HUES6 (cell line): ENCODE results near the gene SMARCD1.

ENCODE experiments used
- H3K27ac ChIP-seq: 2 replicates; pipeline ENCODE4 v1.7.0; 2013; ENCODE audit warnings: low read depth, mild to moderate bottlenecking, low read length, inconsistent platforms
- H3K27me3 ChIP-seq: 2 replicates; pipeline ENCODE4 v1.6.1; 2013; ENCODE audit warnings: low read length; ENCODE audit not compliant: control insufficient read depth, insufficient read depth
- H3K36me3 ChIP-seq: 2 replicates; pipeline ENCODE4 v1.6.1; 2013; ENCODE audit warnings: low read length; ENCODE audit not compliant: control insufficient read depth, insufficient read depth
- H3K4me1 ChIP-seq: 2 replicates; pipeline ENCODE4 v1.6.1; 2013; ENCODE audit warnings: low read length; ENCODE audit not compliant: control insufficient read depth, insufficient read depth
- H3K4me3 ChIP-seq: 2 replicates; pipeline ENCODE4 v1.5.1; 2013; ENCODE audit warnings: low read depth, low read length
- H3K9ac ChIP-seq: one replicate; pipeline ENCODE4 v1.6.1; 2013; ENCODE audit warnings: mild to moderate bottlenecking, low read length
- H3K9me3 ChIP-seq: 2 replicates; pipeline ENCODE4 v1.6.1; 2013; ENCODE audit warnings: low read depth, low read length; ENCODE audit not compliant: control insufficient read depth, insufficient read depth

The SMARCD1 gene

DNA sequence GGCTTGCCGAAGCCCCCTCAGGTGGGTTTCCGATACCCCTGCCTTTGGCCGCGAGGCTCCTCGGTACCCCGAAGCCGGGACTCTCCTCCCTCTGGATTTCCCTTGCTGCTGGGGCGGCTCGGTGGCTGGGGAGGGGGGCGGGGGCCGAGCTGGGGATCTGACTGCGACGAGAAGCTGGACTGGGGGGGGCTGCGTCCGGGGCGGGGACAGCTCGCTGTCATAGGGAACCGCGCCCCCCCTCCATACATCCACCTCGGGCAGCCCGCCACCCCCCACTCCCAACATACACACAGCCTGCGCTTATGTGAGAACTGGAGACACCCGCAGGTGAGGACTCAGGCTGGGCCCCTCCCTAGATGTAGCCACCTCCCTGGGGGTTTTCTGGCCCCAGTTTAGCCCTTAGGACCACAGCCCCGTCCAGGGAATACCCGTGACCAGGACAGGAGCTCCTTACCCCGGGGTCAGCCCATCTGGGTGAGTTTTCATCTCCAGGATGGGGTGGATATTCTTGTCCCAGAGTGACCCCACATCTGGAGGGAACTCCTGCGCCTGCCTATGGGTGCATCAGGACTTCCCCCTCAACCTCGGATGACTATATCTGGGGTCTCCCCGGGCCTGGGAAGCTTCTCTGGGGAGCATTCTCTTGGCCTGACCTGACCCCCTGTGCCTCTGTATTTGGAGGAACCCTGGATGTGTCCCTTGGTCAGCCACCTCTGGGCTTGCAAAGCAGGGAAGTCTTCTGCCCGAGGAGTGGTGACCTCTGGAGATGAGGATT lies 27.1 kb upstream of the SMARCD1 start:
- H3K4me1 ChIP-seq = peaks cover 14% of the 10 kb centered on the region
- H3K9me3 ChIP-seq = no peaks in the 10 kb centered on the region
- peak overlapping the region; percentile 33 for H3K9ac ChIP-seq
- H3K4me3 ChIP-seq = peak overlapping the region; percentile 83
- H3K27me3 ChIP-seq = peaks cover 98% of the 10 kb centered on the region
- H3K36me3 ChIP-seq = no peaks in the 10 kb centered on the region
- no peak overlapping the region for H3K27ac ChIP-seq

DNA sequence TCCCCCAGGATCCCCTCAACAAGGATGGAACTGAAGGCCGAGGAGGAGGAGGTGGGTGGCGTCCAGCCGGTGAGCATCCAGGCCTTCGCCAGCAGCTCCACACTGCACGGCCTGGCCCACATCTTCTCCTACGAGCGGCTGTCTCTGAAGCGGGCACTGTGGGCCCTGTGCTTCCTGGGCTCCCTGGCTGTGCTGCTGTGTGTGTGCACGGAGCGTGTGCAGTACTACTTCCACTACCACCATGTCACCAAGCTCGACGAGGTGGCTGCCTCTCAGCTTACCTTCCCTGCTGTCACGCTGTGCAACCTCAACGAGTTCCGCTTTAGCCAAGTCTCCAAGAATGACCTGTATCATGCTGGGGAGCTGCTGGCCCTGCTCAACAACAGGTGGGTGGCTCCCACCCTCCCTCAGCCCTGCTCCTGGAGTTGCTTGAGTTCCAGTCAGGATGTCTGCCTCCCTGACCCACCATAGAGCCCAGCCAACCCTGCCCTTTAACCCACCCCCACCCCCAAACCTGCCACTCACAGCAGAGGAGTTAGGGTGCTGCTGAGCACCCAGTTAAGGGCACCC lies 26.3 kb upstream of the SMARCD1 start:
- peaks cover 14% of the 10 kb centered on the region for H3K4me1 ChIP-seq
- H3K9ac ChIP-seq = no peak overlapping the region
- H3K36me3 ChIP-seq = no peaks in the 10 kb centered on the region
- no peak overlapping the region for H3K27ac ChIP-seq
- no peak overlapping the region for H3K4me3 ChIP-seq
- H3K27me3 ChIP-seq = peaks cover 98% of the 10 kb centered on the region
- H3K9me3 ChIP-seq = no peaks in the 10 kb centered on the region

DNA sequence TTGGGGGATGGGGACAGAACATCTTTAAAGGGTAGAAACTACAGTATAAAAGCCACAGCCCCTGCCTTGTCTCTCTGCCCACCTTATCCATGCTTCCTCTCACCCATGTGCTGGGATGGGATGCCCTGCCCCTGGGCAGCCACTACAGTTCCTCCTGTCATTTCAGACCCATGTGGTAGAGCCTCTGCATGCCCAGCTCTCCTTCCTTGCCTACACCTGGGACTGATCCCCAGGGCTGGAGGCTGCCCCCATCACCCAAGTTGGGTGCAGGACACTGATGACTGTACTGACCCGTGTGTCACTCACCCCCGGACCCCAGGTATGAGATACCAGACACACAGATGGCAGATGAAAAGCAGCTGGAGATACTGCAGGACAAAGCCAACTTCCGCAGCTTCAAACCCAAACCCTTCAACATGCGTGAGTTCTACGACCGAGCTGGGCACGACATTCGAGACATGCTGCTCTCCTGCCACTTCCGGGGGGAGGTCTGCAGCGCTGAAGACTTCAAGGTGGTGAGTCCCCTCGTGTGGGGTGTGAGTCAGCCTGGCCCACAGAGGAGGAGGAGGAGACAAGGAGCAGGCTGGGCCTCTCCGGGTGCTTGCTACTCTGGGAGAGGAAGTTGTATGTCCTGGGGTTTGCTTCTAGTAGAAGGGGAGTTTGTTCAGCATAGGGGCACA lies 25.6 kb upstream of the SMARCD1 start:
- peaks cover 14% of the 10 kb centered on the region for H3K4me1 ChIP-seq
- no peaks in the 10 kb centered on the region for H3K36me3 ChIP-seq
- no peak overlapping the region for H3K9ac ChIP-seq
- H3K4me3 ChIP-seq = no peak overlapping the region
- H3K27ac ChIP-seq = no peak overlapping the region
- peaks cover 99% of the 10 kb centered on the region for H3K27me3 ChIP-seq
- H3K9me3 ChIP-seq = no peaks in the 10 kb centered on the region

DNA sequence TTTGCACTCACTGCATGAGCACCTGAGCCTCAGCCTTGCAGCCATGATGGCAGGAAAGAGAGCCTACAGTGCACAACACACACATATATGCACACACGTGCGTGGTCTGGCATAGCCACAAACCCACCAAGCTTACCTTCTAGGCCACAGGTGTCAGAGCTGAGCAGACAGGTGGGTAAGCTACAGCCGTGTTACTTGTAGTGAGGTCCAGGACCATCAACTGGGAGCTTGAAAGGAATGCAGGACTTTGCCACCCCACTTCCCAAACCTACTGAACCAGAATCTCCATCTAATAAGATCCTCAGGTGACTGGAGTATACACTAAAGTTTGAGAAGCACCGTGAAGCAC lies 25.0 kb upstream of the SMARCD1 start:
- no peak overlapping the region for H3K9ac ChIP-seq

DNA sequence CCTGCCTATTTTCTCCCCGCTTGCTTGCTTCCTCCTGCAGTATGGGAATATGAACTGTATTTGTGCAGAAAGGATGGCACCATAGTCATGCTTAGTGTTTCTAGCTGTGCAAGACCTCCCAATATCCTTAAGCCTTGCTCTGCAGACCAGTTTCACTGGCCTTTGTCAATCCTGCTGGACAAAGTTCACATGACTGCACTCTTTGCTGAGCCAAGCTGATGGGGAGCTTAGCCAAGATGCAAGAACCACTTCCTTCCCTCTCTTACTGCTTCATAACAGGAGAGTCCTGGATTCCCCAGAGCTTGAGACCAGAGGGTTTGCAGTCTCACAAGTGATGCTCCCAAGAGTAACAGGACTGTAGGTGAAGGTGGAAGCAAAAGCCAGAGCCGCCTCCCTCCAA lies 24.0 kb upstream of the SMARCD1 start:
- Histone ChIP-seq H3K9ac (no peak overlapping the region), H3K27ac (no peak overlapping the region), H3K27me3 (peaks cover 93% of the 10 kb centered on the region), H3K4me3 (no peak overlapping the region), H3K4me1 (peaks cover 11% of the 10 kb centered on the region), H3K9me3 (no peaks in the 10 kb centered on the region), H3K36me3 (no peaks in the 10 kb centered on the region)

More for the DNA sequence above, 25.0 kb upstream of the SMARCD1 start:
- peaks cover 14% of the 10 kb centered on the region for H3K4me1 ChIP-seq
- no peak overlapping the region for H3K4me3 ChIP-seq
- H3K27me3 ChIP-seq = peaks cover 98% of the 10 kb centered on the region
- H3K9me3 ChIP-seq = no peaks in the 10 kb centered on the region
- H3K27ac ChIP-seq = no peak overlapping the region
- no peaks in the 10 kb centered on the region for H3K36me3 ChIP-seq

DNA sequence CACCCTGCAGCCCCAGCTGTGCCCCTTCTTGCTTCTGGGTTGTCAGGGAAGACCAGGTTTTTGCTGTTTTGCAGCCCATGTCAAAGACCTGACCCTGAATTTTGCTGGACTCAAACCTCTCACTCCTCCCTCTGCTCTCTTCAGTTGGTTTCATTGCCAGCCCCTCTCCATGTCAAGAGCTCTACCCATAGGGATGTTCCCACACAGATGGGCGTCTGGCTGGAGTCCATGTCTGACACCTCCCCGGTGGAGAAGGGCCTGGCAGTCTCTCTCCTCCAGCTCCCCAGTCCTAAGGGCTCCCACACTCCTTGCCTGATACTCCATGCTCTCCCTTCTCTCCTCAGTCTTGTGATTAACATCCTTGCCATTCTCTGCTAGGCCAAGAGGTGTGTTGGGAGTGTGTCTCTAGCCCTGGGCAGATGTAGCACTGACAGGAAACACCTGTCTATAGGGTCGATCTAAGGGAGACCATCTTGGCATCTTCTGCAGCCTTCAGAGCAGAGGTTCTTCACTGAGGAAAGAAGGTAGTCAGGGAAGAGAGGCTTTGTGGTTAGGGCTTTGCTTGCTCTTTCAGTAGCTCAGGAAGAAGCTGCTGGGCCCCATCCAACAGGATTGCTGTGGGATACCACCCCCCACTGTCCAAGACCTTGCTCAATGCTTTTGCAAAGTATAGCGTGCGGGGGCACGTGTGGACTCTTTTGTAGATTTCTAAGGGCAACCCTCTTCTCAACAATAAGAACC lies 23.0 kb upstream of the SMARCD1 start:
- Histone ChIP-seq H3K4me3 (no peak overlapping the region), H3K36me3 (no peaks in the 10 kb centered on the region), H3K9ac (no peak overlapping the region), H3K9me3 (no peaks in the 10 kb centered on the region), H3K4me1 (peaks cover 11% of the 10 kb centered on the region), H3K27me3 (peaks cover 84% of the 10 kb centered on the region), H3K27ac (no peak overlapping the region)

DNA sequence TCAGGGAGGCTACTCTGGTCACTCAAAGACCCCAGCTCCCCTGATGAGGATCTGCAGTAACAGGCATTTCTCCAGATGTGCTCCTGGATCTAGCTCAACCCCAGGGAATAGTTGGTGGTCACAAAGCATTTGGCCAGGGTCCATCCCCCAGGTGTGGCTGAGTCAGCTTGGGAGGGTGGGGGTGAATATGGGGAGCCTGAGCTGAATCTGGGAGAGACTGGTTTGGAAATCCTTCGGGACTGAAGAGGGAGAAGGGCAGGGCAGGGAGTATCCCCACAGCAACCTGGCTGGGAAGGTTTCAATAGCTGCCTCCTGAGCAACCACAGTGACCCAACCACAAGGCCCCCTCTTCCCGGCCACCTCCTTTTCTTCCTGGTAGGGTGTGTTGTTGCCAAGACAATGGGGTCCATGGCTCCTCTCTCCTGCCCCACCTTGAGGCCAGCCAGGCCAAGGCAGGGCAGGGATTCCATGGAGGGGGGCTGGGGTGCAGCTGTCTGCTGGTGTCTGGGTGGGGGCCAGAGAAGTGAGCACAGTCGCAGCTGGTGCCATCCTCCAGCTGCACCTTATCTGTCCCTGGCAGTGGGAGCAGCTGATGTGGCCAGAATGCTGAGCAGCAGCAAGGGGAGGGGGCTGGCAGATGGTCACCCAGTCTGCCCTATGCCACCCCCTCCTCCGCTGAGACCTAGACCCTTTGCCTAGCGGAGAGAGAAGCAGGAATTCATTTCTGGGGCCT lies 22.2 kb upstream of the SMARCD1 start:
- Histone ChIP-seq H3K4me1 (peaks cover 10% of the 10 kb centered on the region; the same call in 1 of the 2 replicates), H3K27ac (no peak overlapping the region), H3K36me3 (no peaks in the 10 kb centered on the region), H3K27me3 (peaks cover 76% of the 10 kb centered on the region), H3K4me3 (no peak overlapping the region), H3K9me3 (no peaks in the 10 kb centered on the region), H3K9ac (no peak overlapping the region)

DNA sequence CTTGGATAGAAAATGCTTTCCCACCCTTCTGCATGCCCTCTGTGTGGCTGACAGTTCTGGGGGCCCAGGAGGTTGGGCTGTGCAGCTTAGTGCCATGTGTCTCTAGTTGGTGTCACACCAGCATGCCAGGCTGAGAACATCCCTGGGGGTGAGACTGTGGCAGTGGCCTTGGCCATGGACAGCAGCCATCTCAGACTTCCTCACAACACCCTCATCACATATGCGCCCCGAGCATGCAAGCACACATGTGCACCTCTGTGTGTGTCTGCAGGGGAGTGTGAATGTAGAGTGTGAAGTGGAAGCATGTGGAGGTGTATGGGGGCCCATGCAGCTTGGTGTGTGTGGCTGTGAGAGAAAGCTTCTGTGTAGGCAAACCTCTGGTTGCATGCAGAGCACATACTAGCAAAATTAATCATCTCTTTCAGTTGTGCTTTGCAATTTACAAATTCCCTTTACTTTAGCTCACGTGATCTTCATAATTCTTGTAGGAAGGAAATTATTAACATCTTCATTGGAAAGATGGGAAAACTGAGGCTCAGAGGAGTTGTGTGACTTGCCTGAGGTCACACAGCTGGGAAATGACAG lies 19.3 kb upstream of the SMARCD1 start:
- no peak overlapping the region for H3K9ac ChIP-seq
- H3K27ac ChIP-seq = no peak overlapping the region
- peaks cover 47% of the 10 kb centered on the region for H3K27me3 ChIP-seq
- H3K36me3 ChIP-seq = no peaks in the 10 kb centered on the region
- H3K9me3 ChIP-seq = no peaks in the 10 kb centered on the region
- no peak overlapping the region for H3K4me3 ChIP-seq
- H3K4me1 ChIP-seq = peaks cover 16% of the 10 kb centered on the region; the same call in 1 of the 2 replicates

DNA sequence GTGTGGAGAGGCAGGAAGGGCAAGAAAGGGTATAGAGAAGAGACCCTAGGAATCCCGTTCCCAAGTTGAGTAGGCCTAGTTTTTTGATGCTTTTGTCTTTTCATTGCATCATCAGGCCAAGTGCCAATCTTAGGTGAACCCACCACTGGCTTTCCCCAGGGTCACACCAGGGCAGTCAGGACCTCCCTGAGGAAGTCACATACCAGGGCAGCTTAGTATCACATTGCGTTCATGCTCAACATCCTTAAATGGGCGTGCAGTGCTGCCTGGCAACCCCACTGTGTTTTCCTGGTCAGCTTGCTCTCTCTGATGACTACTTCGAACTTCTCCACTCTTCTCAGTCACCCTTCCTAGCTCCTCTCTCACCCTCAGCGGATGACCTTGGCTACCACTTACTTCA lies 18.7 kb upstream of the SMARCD1 start:
- no peaks in the 10 kb centered on the region for H3K9me3 ChIP-seq
- peaks cover 16% of the 10 kb centered on the region; the same call in 1 of the 2 replicates for H3K4me1 ChIP-seq
- no peak overlapping the region for H3K27ac ChIP-seq
- no peak overlapping the region for H3K9ac ChIP-seq
- peaks cover 41% of the 10 kb centered on the region for H3K27me3 ChIP-seq
- H3K36me3 ChIP-seq = no peaks in the 10 kb centered on the region
- no peak overlapping the region for H3K4me3 ChIP-seq

DNA sequence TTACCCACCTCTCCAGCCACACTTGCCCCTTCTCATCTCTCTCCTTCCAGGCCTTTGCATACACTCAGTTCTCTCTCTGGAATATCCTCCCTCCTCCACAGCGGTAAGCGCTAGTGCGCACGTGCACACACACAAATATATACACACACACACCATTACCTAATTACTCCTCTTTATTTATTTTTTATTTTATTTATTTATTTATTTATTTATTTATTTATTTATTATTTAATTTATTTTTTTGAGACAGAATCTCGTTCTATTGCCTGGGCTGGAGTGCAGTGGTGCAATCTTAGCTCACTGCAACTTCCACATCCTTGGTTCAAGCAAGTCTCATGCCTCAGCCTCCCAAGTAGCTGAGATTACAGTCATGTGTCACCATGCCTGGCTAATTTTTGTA lies 16.1 kb upstream of the SMARCD1 start:
- H3K9me3 ChIP-seq = no peaks in the 10 kb centered on the region
- H3K36me3 ChIP-seq = no peaks in the 10 kb centered on the region
- H3K4me1 ChIP-seq = peaks cover 31% of the 10 kb centered on the region
- H3K27me3 ChIP-seq = peaks cover 15% of the 10 kb centered on the region; the same call in 1 of the 2 replicates
- no peak overlapping the region for H3K9ac ChIP-seq
- H3K4me3 ChIP-seq = no peak overlapping the region
- H3K27ac ChIP-seq = no peak overlapping the region
